Hepatocyte (in vitro differentiated cells): ENCODE measurements around the gene MBP. TPM values are rescaled to one million over a fixed set of nuclear protein-coding genes. Genes with fewer than 3 reads are reported as not detected.
A peak's percentile ranks its signal among the peaks of the same experiment; 100 is the strongest.

Source experiments
- DNase-seq: peaks from one replicate; pipeline ENCODE4 v3.0.0-alpha.2; 2016; ENCODE audit warnings: low spot score
- H2AFZ ChIP-seq: fragments of 200-600 bp; sonication (generic); 2 replicates; pipeline ENCODE4 v1.6.0; 2016; ENCODE audit warnings: antibody characterized with exemption, mild to moderate bottlenecking
- H3K27ac ChIP-seq: fragments of 200-600 bp; sonication (generic); 2 replicates; pipeline ENCODE4 v1.5.1; 2016; ENCODE audit warnings: mild to moderate bottlenecking
- H3K27me3 ChIP-seq: fragments of 200-600 bp; sonication (generic); 2 replicates; pipeline ENCODE4 v1.6.1; 2016
- H3K36me3 ChIP-seq: fragments of 200-600 bp; sonication (generic); replicated peaks from 2 replicates; pipeline ENCODE4 v1.5.1; 2016; ENCODE audit warnings: low read depth; ENCODE audit not compliant: insufficient read depth
- H3K4me1 ChIP-seq: fragments of 200-600 bp; sonication (generic); 2 replicates; pipeline ENCODE4 v1.5.1; 2016; ENCODE audit warnings: mild to moderate bottlenecking, moderate library complexity; ENCODE audit not compliant: insufficient read depth
- H3K4me2 ChIP-seq: fragments of 200-600 bp; sonication (generic); 2 replicates; pipeline ENCODE4 v1.6.0; 2016
- H3K4me3 ChIP-seq: fragments of 200-600 bp; sonication (generic); 2 replicates; pipeline ENCODE4 v1.5.1; 2016; ENCODE audit warnings: mild to moderate bottlenecking
- H3K79me2 ChIP-seq: fragments of 200-600 bp; sonication (generic); 2 replicates; pipeline ENCODE4 v1.6.0; 2017; ENCODE audit warnings: mild to moderate bottlenecking
- H3K9me2 ChIP-seq: fragments of 200-600 bp; sonication (generic); replicated peaks from 2 replicates; pipeline ENCODE4 v1.6.0; 2017; ENCODE audit warnings: mild to moderate bottlenecking; ENCODE audit not compliant: insufficient read depth
- H3K9me3 ChIP-seq: fragments of 200-600 bp; sonication (generic); 2 replicates; pipeline ENCODE4 v1.5.1; 2016; ENCODE audit warnings: low read depth, mild to moderate bottlenecking
- H4K20me1 ChIP-seq: fragments of 200-600 bp; sonication (generic); 2 replicates; pipeline ENCODE4 v1.6.0; 2016; ENCODE audit warnings: mild to moderate bottlenecking; ENCODE audit not compliant: insufficient read depth, poor library complexity, severe bottlenecking
- CTCF ChIP-seq: fragments of 200-600 bp; sonication (generic); IDR thresholded peaks from 2 replicates; pipeline ENCODE4 v1.5.1; 2016; ENCODE audit warnings: antibody characterized with exemption, mild to moderate bottlenecking; ENCODE audit not compliant: poor library complexity
- EZH2 ChIP-seq: fragments of 200-600 bp; sonication (generic); IDR thresholded peaks from 2 replicates; pipeline ENCODE4 v1.6.1; 2016; ENCODE audit warnings: antibody characterized with exemption, mild to moderate bottlenecking, borderline replicate concordance
- EZH2phosphoT487 ChIP-seq: fragments of 200-600 bp; sonication (generic); IDR thresholded peaks from one replicate; pipeline ENCODE4 v1.6.1; 2018; ENCODE audit warnings: antibody characterized with exemption, mild to moderate bottlenecking, low read depth, moderate library complexity; ENCODE audit not compliant: unreplicated experiment, severe bottlenecking
- WGBS: methylation state at CpG from one replicate; pipeline ENCODE4 v1.1.6; 2016; ENCODE audit warnings: low lambda C conversion rate; ENCODE audit errors: missing lambda C conversion rate; 5-methylcytosine and 5-hydroxymethylcytosine counted together
- polyA plus RNA-seq: library from polyadenylated mRNA; unstranded; fragments of >200 nt; fragmentation: Nextera tagmentation; extraction: Ambion mirVana; gene quantifications from 2 replicates; pipeline ENCODE4 v1.2.1, GENCODE V29; 2016
- total RNA-seq: library from RNA; depleted of rRNA; stranded (reverse); fragments of >200 nt; gene quantifications from 2 replicates; pipeline ENCODE4 v1.2.3, GENCODE V29; 2014

Gene MBP
- total and polyA plus RNA-seq, 2 experiments from 2014 or later = 21.6 to 22.1 TPM

DNA sequence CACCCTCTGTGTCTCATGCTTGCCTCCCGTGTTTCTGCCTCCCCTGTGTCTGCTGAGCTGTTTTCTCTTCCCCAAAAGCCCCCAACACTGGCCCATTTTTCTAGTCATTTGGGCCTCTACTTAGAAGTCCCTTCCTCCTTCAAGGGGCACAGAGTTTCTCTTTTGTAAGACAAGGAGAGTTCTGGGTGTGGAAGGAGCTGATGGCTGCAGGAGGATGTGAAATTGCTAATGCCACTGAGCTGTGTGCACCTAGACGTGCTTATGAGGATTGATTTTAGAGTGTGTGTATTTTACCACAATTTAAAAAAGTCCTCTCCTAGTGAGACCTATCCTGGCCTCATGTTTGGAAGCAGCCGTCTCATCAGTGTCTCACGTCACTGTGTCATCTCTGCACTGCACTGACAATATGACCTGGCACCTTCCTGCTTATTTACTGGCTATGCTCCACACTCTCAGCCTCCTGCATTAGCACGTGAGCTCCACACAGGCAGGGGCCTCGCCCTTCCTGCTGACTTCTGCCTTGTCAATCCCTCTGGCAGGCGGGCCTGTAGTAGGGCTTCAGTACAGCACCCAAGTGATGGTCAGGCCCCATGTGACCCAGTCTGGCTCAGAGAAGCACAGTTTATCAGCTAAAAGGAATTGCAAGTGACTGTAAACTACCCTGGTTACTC, 8.0 kb upstream of the MBP start:
- Histone ChIP-seq H4K20me1 (no peaks in the 10 kb centered on the region), H3K27ac (no peak overlapping the region), H3K4me2 (no peak overlapping the region), H3K9me2 (no peaks in the 10 kb centered on the region), H3K36me3 (no peaks in the 10 kb centered on the region), H2AFZ (no peak overlapping the region), H3K27me3 (no peaks in the 10 kb centered on the region), H3K4me1 (peaks cover 8% of the 10 kb centered on the region), H3K79me2 (no peaks in the 10 kb centered on the region), H3K9me3 (peaks cover 4% of the 10 kb centered on the region), H3K4me3 (no peak overlapping the region)
- TF ChIP-seq EZH2 = no peak
- TF ChIP-seq EZH2phosphoT487 = no peak
- no peak for TF ChIP-seq CTCF
- peak; percentile 46 for DNase-seq
- 88% methylated on average over 7 of the region's 7 CpGs for WGBS

- 93% methylated on average over 5 of the region's 5 CpGs for WGBS
- H3K9me3 ChIP-seq = peaks cover 4% of the 10 kb centered on the region
- no peaks in the 10 kb centered on the region for H3K36me3 ChIP-seq
- no peak for TF ChIP-seq EZH2phosphoT487
- no peak for TF ChIP-seq CTCF
- TF ChIP-seq EZH2 = no peak
- no peak overlapping the region for H2AFZ ChIP-seq
- no peak overlapping the region for H3K4me2 ChIP-seq
- no peak overlapping the region for H3K27ac ChIP-seq
- no peak overlapping the region for H3K4me3 ChIP-seq
- DNase-seq = no peak
- peaks cover 8% of the 10 kb centered on the region for H3K4me1 ChIP-seq
- no peaks in the 10 kb centered on the region for H3K9me2 ChIP-seq
- H3K79me2 ChIP-seq = no peaks in the 10 kb centered on the region
- no peaks in the 10 kb centered on the region for H4K20me1 ChIP-seq
- no peaks in the 10 kb centered on the region for H3K27me3 ChIP-seq
Measured at GRCh38 chr18:77140030-77140429, 7.4 kb upstream of the MBP start.

- Histone ChIP-seq H3K27ac (no peak overlapping the region), H3K27me3 (no peaks in the 10 kb centered on the region), H3K9me3 (peaks cover 4% of the 10 kb centered on the region), H3K9me2 (no peaks in the 10 kb centered on the region), H3K4me3 (no peak overlapping the region), H3K79me2 (no peaks in the 10 kb centered on the region), H3K4me2 (no peak overlapping the region), H3K4me1 (peaks cover 8% of the 10 kb centered on the region), H3K36me3 (no peaks in the 10 kb centered on the region), H4K20me1 (no peaks in the 10 kb centered on the region), H2AFZ (no peak overlapping the region)
- TF ChIP-seq EZH2 (no peak), CTCF (no peak), EZH2phosphoT487 (no peak)
- DNase-seq = no peak
- 89% methylated on average over 5 of the region's 5 CpGs for WGBS
Measured at GRCh38 chr18:77139619-77140018, 7.0 kb upstream of the MBP start.
